MCF 10A (cell line): ENCODE measurements around the gene ALDH1L1. TPM values are rescaled to one million over a fixed set of nuclear protein-coding genes. Genes with fewer than 3 reads are reported as not detected.

Experiments
- BruUV-seq: library from RNA; stranded (reverse); fragments of 400-500 nt; replicated peaks from 2 replicates; lab custom pipeline; 2021; lab: Mats Ljungman, UMichigan
- CTCF ChIA-PET: fragments of 300-600 bp; sonication (Branson Sonifier 250); formaldehyde crosslinking; extraction: SDS; loops from one replicate; lab custom pipeline; 2021; ENCODE audit warnings: antibody characterized with exemption, inconsistent platforms; lab: Yijun Ruan, JAX
- POLR2A ChIA-PET: fragments of 300-600, 350-650 bp; sonication (Branson Sonifier 250); formaldehyde crosslinking; extraction: SDS; loops from one replicate; lab custom pipeline; 2020; ENCODE audit warnings: antibody characterized with exemption, inconsistent platforms; lab: Yijun Ruan, JAX
- DNase-seq: peaks from one replicate; pipeline ENCODE4 v3.0.0-alpha.2; 2018; ENCODE audit not compliant: unreplicated experiment
- H3K27ac Mint-ChIP-seq: one replicate; pipeline ENCODE4 v1.8.0; 2022; ENCODE audit warnings: mild to moderate bottlenecking, low read depth, mixed read lengths; ENCODE audit not compliant: unreplicated experiment
- H3K27me3 Mint-ChIP-seq: one replicate; pipeline ENCODE4 v1.8.0; 2022; ENCODE audit warnings: mixed read lengths; ENCODE audit not compliant: insufficient read depth, unreplicated experiment
- H3K36me3 Mint-ChIP-seq: one replicate; pipeline ENCODE4 v1.8.0; 2022; ENCODE audit warnings: mild to moderate bottlenecking, moderate library complexity, mixed read lengths; ENCODE audit not compliant: insufficient read depth, unreplicated experiment
- H3K4me1 Mint-ChIP-seq: one replicate; pipeline ENCODE4 v1.8.0; 2022; ENCODE audit warnings: mixed read lengths; ENCODE audit not compliant: insufficient read depth, unreplicated experiment
- H3K4me3 Mint-ChIP-seq: one replicate; pipeline ENCODE4 v1.8.0; 2022; ENCODE audit warnings: mild to moderate bottlenecking, moderate library complexity, mixed read lengths; ENCODE audit not compliant: unreplicated experiment
- H3K9me3 Mint-ChIP-seq: one replicate; pipeline ENCODE4 v1.8.0; 2022; ENCODE audit warnings: mixed read lengths; ENCODE audit not compliant: unreplicated experiment
- intact Hi-C: fragments of 100-400 bp; cut with micrococcal nuclease; formaldehyde crosslinking; loops from 2 replicates; pipeline ENCODE4 v1.14.1; 2022
- total RNA-seq: library from RNA; stranded (reverse); gene quantifications from 2 replicates; pipeline ENCODE4 v1.2.3, GENCODE V29; 2022
- TF ChIP-seq, protein P1 (sequence below): fragments of 200-600 bp; IDR thresholded peaks from one replicate; pipeline ENCODE4 v1.8.0; 2022; ENCODE audit warnings: antibody characterized with exemption, mild to moderate bottlenecking; ENCODE audit not compliant: unreplicated experiment

ALDH1L1 gene
- total RNA-seq, 1 experiment from 2014 or later, result 1.9 TPM

DNA sequence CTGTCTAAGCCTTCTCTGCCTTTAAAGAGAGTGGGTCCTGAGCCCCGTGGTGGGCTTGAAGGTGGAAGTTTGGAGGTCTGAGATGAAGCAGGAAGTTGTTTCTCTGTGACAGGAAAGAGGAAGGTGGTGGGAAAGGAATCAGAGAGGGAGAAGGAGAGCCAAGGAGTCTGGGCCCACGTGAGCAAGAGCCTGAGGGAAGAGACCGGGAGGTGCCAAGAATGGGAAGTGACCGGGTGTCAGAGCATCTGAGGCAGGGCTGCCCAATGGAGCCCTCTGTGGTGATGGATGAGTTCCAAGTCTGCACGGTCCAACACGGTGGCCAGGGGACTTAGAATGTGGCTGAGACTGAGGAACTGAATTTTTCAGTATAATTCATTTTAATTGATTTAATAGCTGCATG, 24.6 kb downstream of the ALDH1L1 start:
- intact Hi-C loops, result no loop called here
- Mint-ChIP-seq H3K9me3 (no peaks in the 10 kb centered on the region), H3K27ac (no peak overlapping the region), H3K27me3 (no peaks in the 10 kb centered on the region), H3K4me3 (no peak overlapping the region), H3K36me3 (peaks cover 5% of the 10 kb centered on the region), H3K4me1 (peaks cover 5% of the 10 kb centered on the region)
- BruUV-seq, result no TSS peak
- ChIA-PET POLR2A (interaction anchor here (0.6 kb wide), 1 partner anchor 167 kb away, joined by 4 read pairs; no protein-coding TSS in a partner anchor), CTCF (interaction anchor here (0.5 kb wide), 1 partner anchor 51 kb away, joined by 3 read pairs; no protein-coding TSS in a partner anchor)
- TF ChIP-seq, protein P1, sequence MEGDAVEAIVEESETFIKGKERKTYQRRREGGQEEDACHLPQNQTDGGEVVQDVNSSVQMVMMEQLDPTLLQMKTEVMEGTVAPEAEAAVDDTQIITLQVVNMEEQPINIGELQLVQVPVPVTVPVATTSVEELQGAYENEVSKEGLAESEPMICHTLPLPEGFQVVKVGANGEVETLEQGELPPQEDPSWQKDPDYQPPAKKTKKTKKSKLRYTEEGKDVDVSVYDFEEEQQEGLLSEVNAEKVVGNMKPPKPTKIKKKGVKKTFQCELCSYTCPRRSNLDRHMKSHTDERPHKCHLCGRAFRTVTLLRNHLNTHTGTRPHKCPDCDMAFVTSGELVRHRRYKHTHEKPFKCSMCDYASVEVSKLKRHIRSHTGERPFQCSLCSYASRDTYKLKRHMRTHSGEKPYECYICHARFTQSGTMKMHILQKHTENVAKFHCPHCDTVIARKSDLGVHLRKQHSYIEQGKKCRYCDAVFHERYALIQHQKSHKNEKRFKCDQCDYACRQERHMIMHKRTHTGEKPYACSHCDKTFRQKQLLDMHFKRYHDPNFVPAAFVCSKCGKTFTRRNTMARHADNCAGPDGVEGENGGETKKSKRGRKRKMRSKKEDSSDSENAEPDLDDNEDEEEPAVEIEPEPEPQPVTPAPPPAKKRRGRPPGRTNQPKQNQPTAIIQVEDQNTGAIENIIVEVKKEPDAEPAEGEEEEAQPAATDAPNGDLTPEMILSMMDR, result no peak
- no peak for DNase-seq

- no peaks in the 10 kb centered on the region for H3K9me3 Mint-ChIP-seq
- H3K4me1 Mint-ChIP-seq, result peaks cover 5% of the 10 kb centered on the region
- no peaks in the 10 kb centered on the region for H3K27me3 Mint-ChIP-seq
- POLR2A ChIA-PET, result no interaction called here
- no peaks in the 10 kb centered on the region for H3K36me3 Mint-ChIP-seq
- intact Hi-C loops, result no loop called here
- CTCF ChIA-PET, result interaction anchor here (0.8 kb wide), 1 partner anchor 21 kb away, joined by 4 read pairs; no protein-coding TSS in a partner anchor
- DNase-seq, result no peak
- H3K4me3 Mint-ChIP-seq, result no peak overlapping the region
- BruUV-seq, result no TSS peak
- H3K27ac Mint-ChIP-seq, result no peak overlapping the region
- TF ChIP-seq, protein P1, result no peak
These were observed 25.1 kb downstream of the ALDH1L1 start for GRCh38 chr3:126155280-126155640.

GRCh38 chr3:126154391-126155279, 25.8 kb downstream of the ALDH1L1 start:
- Mint-ChIP-seq H3K4me3 (no peak overlapping the region), H3K4me1 (peaks cover 5% of the 10 kb centered on the region), H3K36me3 (no peaks in the 10 kb centered on the region), H3K9me3 (no peaks in the 10 kb centered on the region), H3K27me3 (no peaks in the 10 kb centered on the region), H3K27ac (no peak overlapping the region)
- intact Hi-C loops, result no loop called here
- POLR2A ChIA-PET, result no interaction called here
- no peak for DNase-seq
- TF ChIP-seq, protein P1, result no peak
- no TSS peak for BruUV-seq
- CTCF ChIA-PET, result interaction anchor here (0.5 to 0.8 kb wide), 2 partner anchors 20 to 1394 kb away, joined by 3 to 4 read pairs; no protein-coding TSS in a partner anchor

- no peak for DNase-seq
- intact Hi-C loops, result no loop called here
- POLR2A ChIA-PET, result no interaction called here
- H3K4me1 Mint-ChIP-seq, result peaks cover 5% of the 10 kb centered on the region
- H3K36me3 Mint-ChIP-seq, result no peaks in the 10 kb centered on the region
- TF ChIP-seq, protein P1, result no peak
- BruUV-seq, result no TSS peak
- no peak overlapping the region for H3K27ac Mint-ChIP-seq
- H3K27me3 Mint-ChIP-seq, result no peaks in the 10 kb centered on the region
- no peak overlapping the region for H3K4me3 Mint-ChIP-seq
- H3K9me3 Mint-ChIP-seq, result no peaks in the 10 kb centered on the region
- CTCF ChIA-PET, result interaction anchor here (0.5 kb wide), 1 partner anchor 1395 kb away, joined by 3 read pairs; no protein-coding TSS in a partner anchor
These were observed 26.6 kb downstream of the ALDH1L1 start for GRCh38 chr3:126153695-126154360.
